Measurements from ENCODE around the gene COL9A1. TPM values are rescaled to one million over a fixed set of nuclear protein-coding genes. Genes with fewer than 3 reads are reported as not detected.

COL9A1 gene
- total RNA-seq, 1 donor from 2014 or later = 0.77 TPM

DNA sequence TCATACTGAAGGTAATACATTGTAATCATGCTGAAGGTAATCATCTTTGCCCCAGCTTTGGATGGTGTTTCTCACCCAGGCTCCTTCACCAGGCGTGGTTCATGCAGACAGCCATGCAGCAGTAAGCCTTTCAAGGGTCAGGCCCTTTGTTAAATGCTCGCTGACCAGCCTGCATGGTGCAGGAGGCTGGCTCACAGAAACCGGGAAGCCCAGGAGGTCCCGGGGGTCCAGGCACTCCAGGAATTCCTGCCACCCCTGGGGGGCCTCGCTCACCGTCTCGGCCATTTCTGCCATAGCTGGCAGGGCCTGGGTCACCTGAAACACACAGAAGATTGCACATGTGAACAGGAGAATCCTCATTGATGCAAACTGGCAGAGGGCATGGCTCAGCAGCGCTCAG is 86.1 kb downstream of the COL9A1 start:
- Mint-ChIP-seq H3K4me3 (ENCODE audit: unreplicated experiment) (no peak overlapping the region), H3K9me3 (ENCODE audit: unreplicated experiment) (no peaks in the 10 kb centered on the region), H3K4me1 (ENCODE audit: unreplicated experiment) (no peaks in the 10 kb centered on the region), H3K36me3 (ENCODE audit: low read depth, unreplicated experiment) (no peaks in the 10 kb centered on the region), H3K27me3 (ENCODE audit: unreplicated experiment) (peaks cover 1% of the 10 kb centered on the region), H3K27ac (ENCODE audit: unreplicated experiment) (no peak overlapping the region)
- TF ChIP-seq, protein P1, sequence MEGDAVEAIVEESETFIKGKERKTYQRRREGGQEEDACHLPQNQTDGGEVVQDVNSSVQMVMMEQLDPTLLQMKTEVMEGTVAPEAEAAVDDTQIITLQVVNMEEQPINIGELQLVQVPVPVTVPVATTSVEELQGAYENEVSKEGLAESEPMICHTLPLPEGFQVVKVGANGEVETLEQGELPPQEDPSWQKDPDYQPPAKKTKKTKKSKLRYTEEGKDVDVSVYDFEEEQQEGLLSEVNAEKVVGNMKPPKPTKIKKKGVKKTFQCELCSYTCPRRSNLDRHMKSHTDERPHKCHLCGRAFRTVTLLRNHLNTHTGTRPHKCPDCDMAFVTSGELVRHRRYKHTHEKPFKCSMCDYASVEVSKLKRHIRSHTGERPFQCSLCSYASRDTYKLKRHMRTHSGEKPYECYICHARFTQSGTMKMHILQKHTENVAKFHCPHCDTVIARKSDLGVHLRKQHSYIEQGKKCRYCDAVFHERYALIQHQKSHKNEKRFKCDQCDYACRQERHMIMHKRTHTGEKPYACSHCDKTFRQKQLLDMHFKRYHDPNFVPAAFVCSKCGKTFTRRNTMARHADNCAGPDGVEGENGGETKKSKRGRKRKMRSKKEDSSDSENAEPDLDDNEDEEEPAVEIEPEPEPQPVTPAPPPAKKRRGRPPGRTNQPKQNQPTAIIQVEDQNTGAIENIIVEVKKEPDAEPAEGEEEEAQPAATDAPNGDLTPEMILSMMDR (IDR thresholded peaks at IDR 0.05; ENCODE audit: unreplicated experiment) = no peak
- DNase-seq (ENCODE audit: low spot score) = no peak

DNA sequence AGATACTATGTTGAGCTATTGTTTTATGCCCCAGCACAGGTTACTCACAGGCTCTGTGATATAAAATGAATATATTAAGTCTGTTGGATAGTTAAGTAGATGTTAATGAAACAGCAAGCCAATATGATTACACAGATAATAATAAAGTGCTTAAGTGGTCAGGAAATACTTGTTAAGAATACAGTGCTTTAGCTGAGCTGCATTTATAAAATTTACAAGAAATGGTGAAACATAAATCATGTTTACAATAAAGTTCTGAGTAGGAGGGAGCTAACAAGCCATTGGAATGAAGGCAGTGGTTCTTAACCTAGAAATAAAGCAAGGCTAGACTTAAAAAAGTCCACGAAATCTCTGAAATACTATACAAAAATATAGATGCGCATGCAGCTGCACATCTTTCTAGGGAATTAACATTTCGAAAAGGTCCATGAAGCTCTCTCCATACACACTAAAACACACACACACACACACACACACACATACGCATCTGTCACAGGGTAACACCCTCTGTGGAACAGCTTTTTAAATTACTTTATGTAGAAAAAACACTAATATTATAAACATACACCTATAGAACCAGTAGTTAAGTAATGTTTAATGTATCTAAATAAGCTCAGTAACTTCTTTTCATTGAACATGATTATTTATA is 87.3 kb downstream of the COL9A1 start:
- H3K27ac Mint-ChIP-seq (ENCODE audit: unreplicated experiment) = no peak overlapping the region
- no peak overlapping the region for H3K4me3 Mint-ChIP-seq (ENCODE audit: unreplicated experiment)
- no peak for DNase-seq (ENCODE audit: low spot score)
- TF ChIP-seq, protein P1 (IDR thresholded peaks at IDR 0.05; ENCODE audit: unreplicated experiment) = no peak
- no peaks in the 10 kb centered on the region for H3K27me3 Mint-ChIP-seq (ENCODE audit: unreplicated experiment)
- H3K4me1 Mint-ChIP-seq (ENCODE audit: unreplicated experiment) = no peaks in the 10 kb centered on the region
- no peaks in the 10 kb centered on the region for H3K36me3 Mint-ChIP-seq (ENCODE audit: low read depth, unreplicated experiment)
- no peaks in the 10 kb centered on the region for H3K9me3 Mint-ChIP-seq (ENCODE audit: unreplicated experiment)

DNA sequence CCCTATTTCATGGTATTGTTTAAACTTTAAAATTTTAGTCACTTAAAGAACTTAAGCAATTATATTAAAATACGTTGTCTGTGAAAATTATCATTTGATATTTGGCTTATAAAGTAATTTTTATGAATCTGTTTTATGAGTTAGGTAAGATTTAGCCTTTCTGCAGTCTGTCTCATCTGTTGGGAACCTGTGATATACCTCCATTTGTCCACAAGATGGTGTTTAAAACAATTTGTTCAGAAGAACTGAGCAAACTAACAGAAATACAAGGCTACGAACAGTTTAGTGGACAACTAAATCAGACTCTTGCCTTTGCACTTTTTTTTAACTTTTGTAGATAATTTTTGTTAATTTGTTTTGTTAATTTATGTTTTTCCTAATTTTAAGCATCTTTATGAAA is 92.4 kb downstream of the COL9A1 start:
- no peaks in the 10 kb centered on the region for H3K9me3 Mint-ChIP-seq (ENCODE audit: unreplicated experiment)
- DNase-seq (ENCODE audit: low spot score) = no peak
- H3K36me3 Mint-ChIP-seq (ENCODE audit: low read depth, unreplicated experiment) = no peaks in the 10 kb centered on the region
- no peaks in the 10 kb centered on the region for H3K27me3 Mint-ChIP-seq (ENCODE audit: unreplicated experiment)
- no peak overlapping the region for H3K27ac Mint-ChIP-seq (ENCODE audit: unreplicated experiment)
- H3K4me1 Mint-ChIP-seq (ENCODE audit: unreplicated experiment) = no peaks in the 10 kb centered on the region
- TF ChIP-seq, protein P1 (IDR thresholded peaks at IDR 0.05; ENCODE audit: unreplicated experiment) = no peak
- no peak overlapping the region for H3K4me3 Mint-ChIP-seq (ENCODE audit: unreplicated experiment)

DNA sequence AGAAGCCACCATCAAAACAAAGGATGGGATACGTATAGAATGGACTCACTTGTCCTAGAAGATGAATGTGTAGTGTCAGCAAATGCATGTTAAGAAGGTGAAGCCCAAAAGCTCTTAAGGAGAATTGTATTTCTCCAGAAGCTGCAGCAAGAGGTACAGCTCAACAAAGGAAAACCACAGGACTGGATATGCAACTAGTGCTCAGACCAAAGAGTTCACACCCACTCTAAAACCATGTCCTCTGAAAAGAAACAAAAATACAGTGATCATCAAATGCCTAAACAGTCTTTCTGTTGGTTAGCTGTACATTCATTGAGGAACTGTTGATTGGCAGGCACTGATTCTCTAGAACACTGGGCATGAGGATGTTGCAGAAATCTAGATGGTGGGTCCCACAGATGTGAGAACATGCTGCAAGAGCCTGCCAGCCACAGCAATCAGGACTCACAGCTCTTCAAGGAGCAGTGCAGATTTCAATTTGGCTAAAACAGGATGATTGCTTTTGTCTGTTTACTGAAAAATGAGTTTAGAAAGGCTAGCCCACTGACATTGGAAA is 94.6 kb downstream of the COL9A1 start:
- no peaks in the 10 kb centered on the region for H3K36me3 Mint-ChIP-seq (ENCODE audit: low read depth, unreplicated experiment)
- TF ChIP-seq, protein P1 (IDR thresholded peaks at IDR 0.05; ENCODE audit: unreplicated experiment) = no peak
- H3K4me1 Mint-ChIP-seq (ENCODE audit: unreplicated experiment) = no peaks in the 10 kb centered on the region
- DNase-seq (ENCODE audit: low spot score) = no peak
- H3K4me3 Mint-ChIP-seq (ENCODE audit: unreplicated experiment) = no peak overlapping the region
- H3K9me3 Mint-ChIP-seq (ENCODE audit: unreplicated experiment) = no peaks in the 10 kb centered on the region
- no peak overlapping the region for H3K27ac Mint-ChIP-seq (ENCODE audit: unreplicated experiment)
- H3K27me3 Mint-ChIP-seq (ENCODE audit: unreplicated experiment) = no peaks in the 10 kb centered on the region

DNA sequence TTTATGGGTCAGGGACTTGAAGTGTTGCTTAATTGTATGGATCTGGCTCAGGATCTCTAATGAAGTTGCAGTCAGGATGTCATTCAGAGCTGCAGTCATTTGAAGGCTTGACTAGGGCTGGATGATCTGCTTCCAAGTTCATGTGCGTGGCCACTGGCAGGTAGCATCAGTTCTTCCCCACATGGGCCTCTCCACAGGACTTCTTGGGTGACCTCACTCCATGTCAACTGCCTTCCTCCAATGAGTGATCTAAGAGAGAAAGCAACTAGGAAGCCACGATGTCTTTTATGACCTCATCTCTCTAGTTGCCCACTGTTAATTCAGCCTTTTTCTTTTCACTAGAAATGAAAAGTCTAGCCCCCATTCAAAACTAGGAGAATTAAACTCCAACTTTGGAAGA is 104.1 kb downstream of the COL9A1 start:
- Mint-ChIP-seq H3K36me3 (ENCODE audit: low read depth, unreplicated experiment) (no peaks in the 10 kb centered on the region), H3K27ac (ENCODE audit: unreplicated experiment) (no peak overlapping the region), H3K4me3 (ENCODE audit: unreplicated experiment) (no peak overlapping the region), H3K27me3 (ENCODE audit: unreplicated experiment) (no peaks in the 10 kb centered on the region), H3K4me1 (ENCODE audit: unreplicated experiment) (no peaks in the 10 kb centered on the region), H3K9me3 (ENCODE audit: unreplicated experiment) (no peaks in the 10 kb centered on the region)
- DNase-seq (ENCODE audit: low spot score) = no peak
- TF ChIP-seq, protein P1 (IDR thresholded peaks at IDR 0.05; ENCODE audit: unreplicated experiment) = no peak

Measured in endothelial cell (in vitro differentiated cells).